ENCODE results near the gene ERVH48-1. TPM values are rescaled to one million over a fixed set of nuclear protein-coding genes. Genes with fewer than 3 reads are reported as not detected.

The ERVH48-1 gene
- total RNA-seq, 4 donors from 2014 or later = not detected

- Histone ChIP-seq H3K27ac (replicated peaks in 1 of 4) (no peak overlapping the region), H3K36me3 (no peaks in the 10 kb centered on the region), H3K4me3 (peak overlapping the region in 1 of 4 donors; percentile 24), H3K27me3 (no peaks in the 10 kb centered on the region), H3K9me3 (no peaks in the 10 kb centered on the region), H3K4me1 (peaks cover 4 to 14% (median 11%) of the 10 kb centered on the region in 4 donors)
- TF ChIP-seq EP300 (IDR thresholded peaks at IDR 0.05) (no peak), CTCF (IDR thresholded peaks at IDR 0.05) (no peak), POLR2A (IDR thresholded peaks at IDR 0.05; ENCODE audit: low read depth) (no peak), POLR2AphosphoS5 (IDR thresholded peaks at IDR 0.05) (no peak)
- WGBS = 91% methylated on average over 6 of the region's 6 CpGs
- no peak for DNase-seq (ENCODE audit: extremely low spot score)
- intact Hi-C loops (cut with DNase I) = loop anchor here (10.0 kb wide), 1 partner anchor 50 kb away; the partner anchor contains the start of gene PKNOX1
Measured at GRCh38 chr21:42924433-42924751, 1.0 kb downstream of the ERVH48-1 start.

GRCh38 chr21:42923553-42924432 lies 1.6 kb downstream of the ERVH48-1 start:
- DNase-seq (ENCODE audit: extremely low spot score) = peak; percentile 94
- 16% methylated on average over 15 of the region's 18 CpGs for WGBS

GRCh38 chr21:42922918-42923317 lies 2.5 kb downstream of the ERVH48-1 start:
- peaks cover 4 to 14% (median 11%) of the 10 kb centered on the region in 4 donors for H3K4me1 ChIP-seq
- 90% methylated on average over 17 of the region's 18 CpGs for WGBS
- TF ChIP-seq EP300 (IDR thresholded peaks at IDR 0.05) (no peak), CTCF (IDR thresholded peaks at IDR 0.05) (no peak), POLR2AphosphoS5 (IDR thresholded peaks at IDR 0.05) (no peak), POLR2A (IDR thresholded peaks at IDR 0.05; ENCODE audit: low read depth) (no peak)
- no peak overlapping the region for H3K27ac ChIP-seq (replicated peaks in 1 of 4)
- H3K27me3 ChIP-seq = no peaks in the 10 kb centered on the region
- no peaks in the 10 kb centered on the region for H3K9me3 ChIP-seq
- H3K4me3 ChIP-seq = no peak overlapping the region
- intact Hi-C loops (cut with DNase I) = loop anchor here (10.0 kb wide), 1 partner anchor 52 kb away; the partner anchor contains the start of gene PKNOX1
- no peaks in the 10 kb centered on the region for H3K36me3 ChIP-seq
- DNase-seq (ENCODE audit: extremely low spot score) = no peak

More at GRCh38 chr21:42923553-42924432, 1.6 kb downstream of the ERVH48-1 start:
- TF ChIP-seq CTCF (IDR thresholded peaks at IDR 0.05) = peak; percentile 73 to 90 (median 82)
- no peak for TF ChIP-seq EP300 (IDR thresholded peaks at IDR 0.05)
- peak; percentile 51 to 72 for TF ChIP-seq POLR2AphosphoS5 (IDR thresholded peaks at IDR 0.05)
- intact Hi-C loops (cut with DNase I) = loop anchor here (10.0 kb wide), 1 partner anchor 51 kb away; the partner anchor contains the start of gene PKNOX1
- H3K4me3 ChIP-seq = peak overlapping the region in 3 of 4 donors; percentile 24 to 43 (median 31)
- H3K9me3 ChIP-seq = no peaks in the 10 kb centered on the region
- H3K27me3 ChIP-seq = no peaks in the 10 kb centered on the region
- peaks cover 4 to 14% (median 11%) of the 10 kb centered on the region in 4 donors for H3K4me1 ChIP-seq
- no peak overlapping the region for H3K27ac ChIP-seq (replicated peaks in 1 of 4)
- H3K36me3 ChIP-seq = no peaks in the 10 kb centered on the region

GRCh38 chr21:42921927-42922326 lies 3.5 kb downstream of the ERVH48-1 start:
- no peak for DNase-seq (ENCODE audit: extremely low spot score)
- Histone ChIP-seq H3K27ac (replicated peaks in 1 of 4) (no peak overlapping the region), H3K27me3 (no peaks in the 10 kb centered on the region), H3K9me3 (no peaks in the 10 kb centered on the region), H3K4me3 (no peak overlapping the region), H3K4me1 (peaks cover 4 to 14% (median 11%) of the 10 kb centered on the region in 4 donors), H3K36me3 (no peaks in the 10 kb centered on the region)
- no peak for TF ChIP-seq EP300 (IDR thresholded peaks at IDR 0.05)
- TF ChIP-seq CTCF (IDR thresholded peaks at IDR 0.05) = no peak
- TF ChIP-seq POLR2A (IDR thresholded peaks at IDR 0.05; ENCODE audit: low read depth) = no peak
- TF ChIP-seq POLR2AphosphoS5 (IDR thresholded peaks at IDR 0.05) = no peak
- intact Hi-C loops (cut with DNase I) = loop anchor here (10.0 kb wide), 1 partner anchor 53 kb away; the partner anchor contains the start of gene PKNOX1
- 90% methylated on average over 4 of the region's 4 CpGs for WGBS
